GM18861 (cell line): Measurements from ENCODE around the gene CTIF.
"Not testable (repeated sequence)": the region's sequence is repeated elsewhere in the genome, so short reads cannot be mapped to it uniquely, and the experiment has no call there.

Experiments used
- ATAC-seq: cut with Tn5 transposase; IDR thresholded peaks from one replicate; pipeline ENCODE4 v1.9.1; 2021; ENCODE audit not compliant: unreplicated experiment

The CTIF gene

GRCh38 chr18:48857023-48857694 is 318.3 kb downstream of the CTIF start:
- no peak for ATAC-seq

- ATAC-seq, result no peak
Measured at GRCh38 chr18:48858676-48859075, 319.8 kb downstream of the CTIF start.

GRCh38 chr18:48859311-48860268 is 320.8 kb downstream of the CTIF start:
- no peak for ATAC-seq

GRCh38 chr18:48860269-48861180 is 321.7 kb downstream of the CTIF start:
- ATAC-seq, result no peak

GRCh38 chr18:48861181-48861708 is 322.4 kb downstream of the CTIF start:
- no peak for ATAC-seq

- ATAC-seq, result no peak
Measured at GRCh38 chr18:48862132-48862531, 323.3 kb downstream of the CTIF start.

- no peak for ATAC-seq
Measured at GRCh38 chr18:48862678-48863270, 323.9 kb downstream of the CTIF start.

GRCh38 chr18:48863432-48864065 is 324.7 kb downstream of the CTIF start:
- ATAC-seq, result no peak

- ATAC-seq, result no peak
Measured at GRCh38 chr18:48864876-48865275, 326.0 kb downstream of the CTIF start.

- ATAC-seq, result no peak
Measured at GRCh38 chr18:48866028-48866733, 327.4 kb downstream of the CTIF start.

GRCh38 chr18:48866856-48867255 is 328.0 kb downstream of the CTIF start:
- ATAC-seq, result no peak

- no peak for ATAC-seq
Measured at GRCh38 chr18:48867978-48868377, 329.1 kb downstream of the CTIF start.

- ATAC-seq, result peak; percentile 89
Measured at GRCh38 chr18:48868468-48869466, 329.9 kb downstream of the CTIF start.

GRCh38 chr18:48869591-48869990 is 330.8 kb downstream of the CTIF start:
- ATAC-seq, result no peak

GRCh38 chr18:48870926-48871325 is 332.1 kb downstream of the CTIF start:
- ATAC-seq, result not testable (repeated sequence)

GRCh38 chr18:48871391-48872166 is 332.7 kb downstream of the CTIF start:
- ATAC-seq, result no peak
